HG02759 (cell line): Measurements from ENCODE around the gene EQTN.
A peak's percentile ranks its signal among the peaks of the same experiment; 100 is the strongest.
"Not testable (repeated sequence)": the region's sequence is repeated elsewhere in the genome, so short reads cannot be mapped to it uniquely, and the experiment has no call there.

Source experiments
- ATAC-seq: cut with Tn5 transposase; IDR thresholded peaks from one replicate; pipeline ENCODE4 v1.9.1; 2021; ENCODE audit warnings: mild to moderate bottlenecking, moderate library complexity; ENCODE audit not compliant: unreplicated experiment

Gene EQTN

DNA sequence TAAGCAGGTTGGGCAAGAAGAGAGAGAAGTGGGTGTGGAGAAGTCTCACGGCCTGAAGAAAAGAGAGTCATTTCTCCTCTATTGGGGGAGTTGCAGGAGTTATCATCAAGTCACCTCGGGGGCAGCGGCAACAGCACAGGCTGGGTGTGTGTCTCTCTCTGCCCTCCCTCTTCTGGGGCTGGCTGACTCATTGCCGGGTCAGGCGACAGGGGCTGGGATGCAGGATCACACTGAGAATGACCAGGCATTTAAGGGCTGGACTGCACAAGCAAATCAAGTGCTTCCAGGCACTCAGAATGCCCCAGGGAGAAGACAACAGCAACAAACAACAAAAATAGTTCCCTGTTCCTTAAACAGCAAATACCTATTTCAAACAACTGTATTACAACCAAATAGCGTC is 6.3 kb upstream of the EQTN start:
- ATAC-seq, result no peak

DNA sequence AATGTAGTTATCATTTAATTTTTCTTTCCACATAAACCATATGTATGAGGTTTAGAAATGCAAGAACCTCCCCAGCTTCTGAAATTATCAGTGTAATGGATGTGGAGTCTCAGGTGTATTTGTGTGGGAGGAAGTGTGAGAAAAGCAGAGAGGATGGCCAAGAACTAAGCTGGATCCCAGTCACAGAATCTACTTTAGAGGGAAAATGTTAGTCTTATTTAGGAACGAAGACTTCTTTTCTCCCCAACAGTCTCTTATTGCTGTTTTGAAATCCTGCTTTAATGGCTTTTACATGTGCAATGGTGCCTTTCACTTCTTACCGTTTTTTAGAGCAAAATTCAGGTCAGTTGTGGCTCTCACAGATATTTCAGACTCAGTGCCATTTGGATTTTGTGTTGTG is 3.0 kb downstream of the EQTN start:
- ATAC-seq, result no peak

DNA sequence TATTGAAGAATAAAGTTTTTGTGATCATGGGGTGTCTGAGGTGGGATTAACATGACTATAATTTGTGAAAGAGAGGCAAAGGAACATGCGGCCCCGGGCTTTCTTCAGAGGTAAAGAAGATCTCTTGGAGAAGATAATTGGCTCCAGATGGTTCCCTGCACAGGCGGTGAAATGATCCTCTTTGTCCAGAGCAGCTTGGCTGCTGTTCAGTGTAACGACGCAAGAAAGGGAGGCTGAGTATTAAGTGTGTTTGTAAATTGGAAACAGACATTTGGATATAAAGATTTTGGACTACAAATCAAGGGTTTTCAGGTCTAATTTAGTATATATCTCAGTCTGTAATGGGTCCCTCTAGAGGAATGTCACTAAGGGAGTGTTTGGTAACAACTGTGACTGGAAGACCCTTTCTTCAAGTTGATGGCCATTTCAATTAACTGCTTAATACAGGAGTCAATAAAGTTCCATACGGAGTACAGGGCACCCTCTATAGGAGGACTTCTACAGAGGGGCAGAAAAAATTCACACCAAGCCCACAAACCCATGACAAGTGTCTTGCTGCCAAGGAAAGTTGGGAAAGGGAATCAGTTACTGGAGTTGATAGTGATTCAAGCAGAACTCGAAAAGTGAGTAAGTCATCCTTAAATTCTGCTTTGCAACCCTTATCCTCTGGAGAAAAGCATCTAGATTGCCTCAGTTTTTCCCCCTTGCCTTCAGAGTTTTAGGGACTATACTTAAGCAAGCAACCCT is 4.1 kb downstream of the EQTN start:
- ATAC-seq, result no peak

DNA sequence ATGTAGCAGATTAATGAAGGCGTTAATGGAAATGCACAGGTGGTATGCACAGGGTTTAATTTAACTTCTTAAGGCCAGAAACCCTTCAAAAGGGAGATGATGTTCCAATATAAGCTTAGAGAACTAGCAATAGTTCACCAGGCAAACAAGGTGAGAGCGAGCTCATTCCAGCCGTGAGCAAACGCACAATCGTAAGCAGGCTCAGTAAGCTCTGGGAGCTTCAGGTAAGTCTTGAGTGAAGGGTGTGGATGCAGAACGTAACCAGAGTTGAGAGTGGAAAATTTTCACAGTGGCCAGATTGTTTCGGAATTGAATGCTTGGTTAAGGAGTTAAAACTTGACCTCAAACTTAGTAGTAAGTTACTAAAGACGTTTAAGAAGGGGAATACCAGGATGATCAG is 5.7 kb downstream of the EQTN start:
- ATAC-seq, result no peak

DNA sequence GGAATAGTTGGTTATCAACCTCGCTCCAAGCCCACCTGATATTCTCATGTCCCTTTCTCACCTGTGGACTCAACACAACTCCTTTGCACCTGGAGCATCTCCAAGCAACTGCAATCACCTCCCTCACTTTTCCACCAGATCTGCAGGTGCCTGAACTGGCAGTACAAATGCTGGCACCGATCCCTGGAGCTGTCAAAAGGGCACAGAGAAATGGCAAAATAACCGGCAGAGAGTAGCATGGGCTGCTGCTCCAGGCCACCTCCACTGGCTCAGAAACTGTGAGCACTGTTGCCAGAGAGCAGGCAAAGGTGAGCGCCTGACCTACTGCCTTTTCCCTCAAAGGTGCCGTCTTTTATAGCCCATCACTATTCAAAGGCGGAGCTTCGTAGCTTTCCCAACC is 14.7 kb downstream of the EQTN start:
- ATAC-seq, result no peak

DNA sequence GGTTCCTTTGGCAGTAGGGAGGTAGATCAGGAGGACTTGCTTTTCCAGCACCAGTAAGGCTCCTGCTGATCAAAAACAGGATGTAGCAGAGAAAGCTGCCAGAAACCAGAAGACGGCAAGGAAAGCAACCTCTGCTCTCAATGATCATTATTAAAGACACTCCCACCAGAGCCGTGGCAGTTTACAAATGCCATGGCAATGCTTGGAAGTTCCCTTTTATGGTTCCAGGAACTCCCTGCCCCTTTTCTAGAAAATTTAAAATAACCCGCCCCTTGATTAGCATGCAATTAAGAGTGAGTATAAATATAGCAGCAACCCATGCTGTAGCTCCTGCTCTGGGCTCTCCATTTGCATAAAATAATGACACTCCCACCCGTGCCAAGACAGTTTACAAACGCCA is 16.1 kb downstream of the EQTN start:
- ATAC-seq, result no peak

DNA sequence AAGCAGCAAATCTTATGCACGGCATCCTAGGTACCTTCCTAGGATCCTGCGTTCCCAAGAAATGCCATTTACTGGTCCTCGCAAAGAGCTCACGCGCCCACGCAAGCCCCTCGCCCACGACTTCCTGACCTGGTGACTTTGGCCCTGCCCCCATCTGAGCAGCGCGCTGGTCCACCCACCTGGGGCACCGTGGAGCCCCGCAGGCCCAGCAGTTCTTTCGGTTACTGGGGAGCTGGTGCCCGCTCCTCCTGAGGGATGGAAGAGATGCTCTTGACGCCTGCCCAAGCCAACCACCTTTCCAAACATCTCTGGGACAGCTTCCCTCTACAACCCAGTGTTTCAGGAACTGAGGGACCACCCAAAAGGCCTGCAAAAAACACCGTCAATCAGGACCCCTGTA is 16.7 kb downstream of the EQTN start:
- no peak for ATAC-seq

DNA sequence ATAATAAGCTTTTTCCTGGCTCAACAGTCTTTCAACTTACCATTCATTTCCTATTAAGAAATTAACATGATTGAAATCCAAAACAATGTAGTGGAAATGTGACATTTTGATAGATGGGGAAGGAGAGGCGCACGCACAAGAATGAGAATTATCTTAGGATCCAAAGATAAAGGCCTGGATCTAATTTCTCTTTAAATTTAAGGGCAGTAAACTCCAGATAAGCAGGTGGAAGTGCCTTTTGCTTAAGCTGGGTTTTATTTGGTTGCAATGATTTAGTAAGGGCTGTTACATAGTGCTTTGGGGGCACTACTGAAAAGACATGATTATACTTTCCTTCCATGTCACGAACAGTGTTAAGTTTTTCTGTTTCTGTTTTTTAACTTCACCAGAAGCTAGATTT is 17.3 kb downstream of the EQTN start:
- ATAC-seq, result no peak

DNA sequence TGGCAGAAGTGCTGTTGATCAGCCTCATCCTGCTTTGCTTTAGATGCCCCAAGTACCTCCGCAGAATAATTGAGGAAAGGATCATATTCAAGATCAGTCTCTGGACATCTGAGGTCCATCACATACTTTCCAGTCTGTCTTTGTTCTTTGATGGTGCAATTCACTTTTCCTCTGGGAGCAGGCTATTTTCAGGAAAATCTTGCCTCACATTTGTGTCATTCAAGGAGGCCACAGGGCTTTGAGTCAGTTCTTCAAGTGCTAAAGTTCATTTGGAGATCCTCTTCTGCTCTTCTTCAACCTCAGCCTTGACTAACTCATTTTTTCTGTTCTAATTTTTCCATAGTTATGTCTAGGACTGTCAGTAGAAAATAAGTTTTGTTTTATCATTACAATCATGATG is 18.6 kb downstream of the EQTN start:
- no peak for ATAC-seq

DNA sequence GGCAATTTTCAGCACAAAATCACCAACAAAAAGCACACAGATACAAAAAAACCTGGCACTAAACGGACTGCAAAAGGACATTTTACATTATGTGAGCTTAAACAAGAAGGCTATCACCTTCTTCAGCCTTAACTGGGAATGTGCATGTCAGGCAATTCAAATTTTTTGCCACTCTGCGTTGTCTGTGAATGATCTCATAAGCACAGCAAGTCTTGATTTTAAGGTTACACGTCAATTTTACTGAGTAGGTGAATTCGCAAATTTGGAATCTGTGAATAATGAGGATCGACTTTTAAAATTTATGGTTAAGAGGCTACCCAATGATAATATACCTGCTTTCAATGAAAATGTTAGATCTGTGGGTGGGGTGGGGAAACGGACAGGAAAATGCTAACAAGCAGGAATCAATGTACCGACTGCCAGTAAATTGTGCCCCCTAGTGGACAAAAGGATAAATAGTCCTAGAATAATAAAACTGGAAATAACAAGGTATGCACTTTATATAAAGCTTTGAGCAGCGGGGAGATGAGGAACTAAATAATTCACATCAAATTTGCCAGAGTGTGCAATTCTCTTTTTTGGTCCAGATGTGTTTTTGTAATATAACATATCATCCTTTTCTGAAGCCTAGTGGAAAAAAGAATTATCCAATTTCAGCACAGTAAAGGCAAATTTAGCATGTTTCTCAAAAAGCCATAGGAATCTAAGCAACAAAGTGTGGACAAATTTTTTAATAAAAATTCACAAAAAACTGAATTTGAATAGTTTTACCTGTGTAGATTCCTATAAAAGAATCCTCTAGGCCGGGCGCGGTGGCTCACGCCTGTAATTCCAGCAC is 20.5 kb downstream of the EQTN start:
- ATAC-seq, result peak; percentile 59

DNA sequence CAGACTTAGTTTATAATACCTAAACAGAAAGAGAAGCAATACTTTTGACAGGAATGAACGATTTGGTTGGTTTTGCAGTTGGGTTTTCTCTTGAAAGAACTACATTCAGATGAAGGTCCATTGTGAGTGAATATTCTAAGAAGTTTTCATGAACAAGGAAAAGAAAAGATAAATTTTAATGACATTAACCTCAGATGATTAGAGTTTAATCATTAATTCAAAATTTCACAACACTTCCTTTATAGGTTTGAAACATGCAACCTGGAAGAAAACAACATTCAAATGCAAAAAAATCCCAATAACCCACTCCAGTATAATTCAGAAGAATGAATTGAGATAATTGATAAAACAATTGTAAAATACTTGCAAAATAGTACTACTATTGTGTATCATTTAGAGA is 23.8 kb downstream of the EQTN start:
- no peak for ATAC-seq

DNA sequence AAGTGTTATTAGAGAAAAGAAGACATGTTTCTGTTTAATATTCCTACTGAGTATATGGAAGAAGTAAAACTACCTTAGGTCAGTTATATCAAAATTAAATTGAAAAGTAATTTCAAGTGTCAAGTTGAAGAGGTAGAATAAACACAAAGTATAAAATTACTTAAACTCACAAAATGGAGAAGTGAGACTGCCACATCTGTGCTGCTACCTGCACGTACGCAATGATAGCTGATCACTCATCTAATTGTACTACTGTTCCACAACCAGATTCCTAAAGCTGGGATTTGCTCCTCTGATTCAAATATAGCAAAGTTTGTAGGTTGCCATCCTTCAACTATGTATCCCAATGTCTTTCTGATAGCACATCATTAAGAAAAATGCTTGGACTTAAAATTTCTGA is 24.8 kb downstream of the EQTN start:
- no peak for ATAC-seq

DNA sequence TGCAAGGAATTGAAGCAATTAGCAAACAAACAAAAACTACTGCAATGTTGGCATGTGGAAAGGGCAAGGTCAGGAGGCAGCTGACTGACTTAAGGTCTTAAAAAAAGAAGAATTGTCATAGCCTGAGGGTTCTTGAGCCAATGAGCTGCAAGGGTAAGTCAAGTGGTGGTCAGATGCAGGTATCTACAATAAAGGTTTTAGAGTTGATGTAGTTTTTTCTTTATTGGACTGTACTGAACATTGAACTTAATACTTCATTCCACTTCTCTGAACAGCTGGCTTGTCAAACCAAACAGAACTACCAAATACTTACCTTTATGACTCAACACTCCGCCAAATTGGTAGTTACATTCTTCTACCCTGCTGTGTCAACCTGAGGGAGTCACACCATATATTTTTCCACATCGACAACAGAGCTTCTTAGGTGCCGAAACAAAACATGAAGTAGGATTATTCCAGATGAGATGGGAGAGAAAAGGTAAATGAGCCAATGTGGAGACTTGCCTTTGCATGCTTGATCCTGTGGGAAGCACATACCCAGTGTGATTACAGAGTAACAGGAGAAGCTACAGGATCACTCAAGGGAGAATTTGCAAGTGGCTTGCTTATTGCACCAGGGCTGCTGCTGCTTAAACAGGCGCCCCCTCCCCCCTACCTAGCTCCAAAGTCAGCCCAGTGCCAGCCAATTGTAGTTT is 35.3 kb downstream of the EQTN start:
- no peak for ATAC-seq

DNA sequence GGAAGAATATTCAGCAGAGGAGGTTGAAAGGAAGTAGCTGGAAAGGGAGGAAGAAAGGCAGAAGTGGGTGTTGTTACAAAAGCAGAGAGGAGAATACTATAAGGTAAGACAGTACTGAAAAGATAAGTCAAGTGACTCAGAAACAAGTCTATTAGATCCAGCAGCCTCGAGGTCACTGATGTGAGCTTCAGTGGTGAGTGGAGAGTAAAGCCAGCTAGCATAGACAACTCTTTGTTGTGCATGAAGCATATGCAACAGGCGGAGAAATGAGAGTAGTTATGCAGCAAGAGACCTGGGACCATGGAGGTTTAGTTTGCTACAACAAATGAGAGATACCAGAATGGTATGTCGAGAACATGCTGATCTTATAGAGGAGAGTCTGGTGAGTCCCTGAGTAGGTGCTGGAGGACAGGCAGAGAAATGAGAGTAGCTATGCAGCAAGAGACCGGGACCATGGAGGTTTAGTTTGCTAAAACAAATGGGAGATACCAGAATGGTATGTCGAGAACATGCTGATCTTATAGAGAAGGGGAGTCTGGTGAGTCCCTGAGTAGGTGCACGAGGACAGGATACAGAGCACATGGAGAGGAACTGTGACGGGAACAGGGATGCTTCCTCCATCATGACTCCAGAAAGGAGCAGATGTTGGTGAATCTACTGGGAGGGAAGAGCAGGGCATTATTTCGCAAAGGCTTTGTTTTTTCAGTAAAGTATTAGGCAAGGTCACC is 36.0 kb downstream of the EQTN start:
- no peak for ATAC-seq

DNA sequence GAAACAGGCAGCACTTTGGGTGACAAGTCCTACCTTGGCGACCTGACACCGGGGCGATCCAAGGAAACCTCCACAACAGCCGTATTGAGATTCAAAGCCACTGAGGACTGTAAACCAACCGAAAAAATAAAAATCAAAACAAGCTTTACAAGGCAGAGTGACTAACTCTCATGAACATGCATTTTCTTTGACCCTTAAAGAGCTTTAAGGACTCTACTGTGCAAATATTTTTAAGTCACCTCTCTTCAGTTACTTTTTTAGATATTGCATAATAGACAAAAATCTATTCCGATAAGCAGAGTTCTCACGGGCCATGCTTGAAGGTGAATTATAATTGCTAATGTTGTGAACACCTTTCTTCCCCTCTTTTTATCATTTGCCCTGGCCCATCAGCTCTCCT is 38.3 kb downstream of the EQTN start:
- ATAC-seq, result no peak

DNA sequence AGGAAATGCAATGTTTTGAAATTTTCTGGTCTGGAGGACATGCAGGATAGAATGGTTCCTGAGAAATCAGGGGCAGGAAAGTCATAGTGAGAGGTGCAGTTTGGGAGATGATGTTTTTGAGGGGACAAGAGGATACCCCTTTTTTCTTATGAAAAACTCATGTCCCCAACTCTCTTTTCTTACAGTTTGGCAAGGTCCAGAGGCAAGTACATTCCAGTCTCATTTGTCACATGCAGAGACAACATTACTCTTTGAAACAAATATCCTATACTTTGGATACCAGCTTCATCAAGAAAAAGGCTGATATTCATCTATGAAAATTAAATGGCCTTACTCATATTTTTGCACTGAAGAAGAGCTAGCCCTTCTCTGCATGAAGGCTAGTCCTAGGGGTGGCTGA is 48.2 kb downstream of the EQTN start:
- ATAC-seq, result no peak

DNA sequence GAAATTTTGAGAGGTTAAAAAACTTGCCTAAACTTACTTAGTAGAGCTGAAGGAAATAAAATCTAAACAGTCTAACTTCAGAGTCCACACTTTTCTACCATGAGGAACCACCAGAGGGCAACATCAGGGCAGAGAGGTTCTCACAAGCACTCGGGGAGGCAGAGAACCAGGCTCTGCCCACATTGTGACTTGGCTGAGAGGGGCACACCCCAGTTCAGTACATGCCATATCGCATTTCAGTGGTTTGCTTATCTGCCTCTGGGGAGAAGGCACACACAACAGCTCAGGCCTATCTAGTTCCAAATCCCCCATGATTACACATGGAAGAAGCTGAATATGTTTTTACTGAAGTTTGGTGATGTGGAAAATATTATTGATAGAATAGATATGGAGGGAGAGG is 49.2 kb downstream of the EQTN start:
- peak; percentile 91 for ATAC-seq

DNA sequence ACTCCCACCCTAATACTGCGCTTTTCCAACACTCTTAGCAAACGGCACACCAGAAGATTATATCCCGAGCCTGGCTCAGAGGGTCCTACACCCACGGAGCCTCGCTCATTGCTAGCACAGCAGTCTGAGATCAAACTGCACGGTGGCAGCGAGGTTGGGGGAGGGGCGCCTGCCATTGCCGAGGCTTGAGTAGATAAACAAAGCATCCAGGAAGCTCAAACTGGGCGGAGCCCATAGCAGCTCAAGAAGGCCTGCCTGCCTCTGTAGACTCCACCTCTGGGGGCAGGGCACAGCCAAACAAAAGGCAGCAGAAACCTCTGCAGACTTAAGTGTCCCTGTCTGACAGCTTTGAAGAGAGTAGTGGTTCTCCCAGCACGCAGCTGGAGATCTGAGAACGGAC is 57.3 kb downstream of the EQTN start:
- not testable (repeated sequence) for ATAC-seq
